ENCODE data around the gene IFNA21. TPM values are rescaled to one million over a fixed set of nuclear protein-coding genes. Genes with fewer than 3 reads are reported as not detected.
"Not testable (repeated sequence)": the region's sequence is repeated elsewhere in the genome, so short reads cannot be mapped to it uniquely, and the experiment has no call there.

The IFNA21 gene
- polyA plus RNA-seq (ENCODE audit: insufficient read length): not detected
- long read RNA-seq, donor 1: 0 reads
- long read RNA-seq, donor 2: 0 reads
- long read RNA-seq, donor 3: 0 reads
- long read RNA-seq, donor 4: 0 reads
- long read RNA-seq, donor 5: 0 reads
- long read RNA-seq, donor 6: 0 reads
- long read RNA-seq, donor 7: 0 reads
- long read RNA-seq, donor 8: 0 reads

DNA sequence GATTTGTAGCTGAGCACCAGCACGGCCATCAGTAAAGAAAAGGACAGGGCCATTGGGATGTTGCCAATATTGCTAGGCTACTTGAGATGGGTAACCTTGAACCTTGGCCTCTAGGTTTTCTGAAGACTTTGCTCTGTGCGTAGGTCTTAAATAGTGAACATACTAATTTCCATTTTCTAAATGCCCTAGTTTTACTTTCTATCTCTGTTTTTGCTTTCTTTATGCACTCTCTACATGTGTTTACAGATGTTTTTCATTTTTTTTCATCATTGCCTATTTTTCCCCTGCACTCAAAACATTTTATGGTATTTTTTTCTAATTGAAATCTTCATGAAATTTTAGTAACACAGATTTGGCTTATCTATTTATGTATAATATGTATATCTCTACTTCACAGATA is at the start of gene IFNA21:
Gene IFNA21, minus strand, starts transcription at position 101 of the 400 bp plus-strand sequence. Its CDS starts 48 bp downstream, at position 53.
- DNase-seq: not testable (repeated sequence)

DNA sequence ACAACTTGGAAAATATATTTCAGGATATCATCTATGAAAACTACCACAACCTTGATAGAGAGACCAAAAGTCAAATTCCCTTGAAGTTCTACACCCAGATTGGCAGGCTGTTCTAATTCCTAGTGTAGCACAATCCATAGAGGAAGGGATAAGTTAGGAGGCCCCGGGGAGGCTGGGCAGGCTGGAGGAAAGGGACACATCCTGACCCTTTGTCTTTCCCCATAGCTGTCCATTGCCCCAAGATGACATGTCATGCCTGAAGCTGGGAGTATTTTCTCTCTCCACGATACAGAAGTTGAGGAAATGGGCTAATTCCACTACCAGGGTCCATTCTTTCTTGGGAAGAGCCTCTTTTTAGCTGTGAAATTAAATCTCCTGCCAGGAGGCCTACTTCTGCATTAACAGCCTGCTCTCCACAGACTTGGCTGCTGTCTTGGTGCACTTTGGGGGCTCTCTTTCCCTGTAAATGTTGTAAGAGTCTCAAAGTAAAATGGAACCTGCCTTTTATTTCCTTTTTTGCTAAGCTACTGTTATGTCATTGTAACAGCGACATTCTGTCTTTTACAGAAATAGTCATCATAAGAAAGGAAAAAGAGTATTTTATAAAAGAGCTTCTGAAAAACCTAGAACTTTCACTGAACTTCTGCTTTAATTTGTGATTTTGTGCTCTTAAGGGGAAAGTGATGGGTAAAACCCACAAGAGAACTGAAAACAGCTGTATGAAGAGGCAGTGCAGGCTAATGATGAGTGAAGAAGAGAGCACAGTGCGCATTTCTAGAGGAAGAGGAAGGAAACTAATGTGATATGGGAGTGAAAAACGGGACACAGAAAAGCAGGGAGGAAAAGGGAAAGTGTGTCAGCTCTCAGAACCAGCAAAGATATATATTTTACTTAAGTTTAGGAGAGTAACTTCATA is 47.2 kb upstream of the IFNA21 start:
- DNase-seq: not testable (repeated sequence)

- DNase-seq: not testable (repeated sequence)
These were observed 45.7 kb upstream of the IFNA21 start for GRCh38 chr9:21212160-21212559.

DNA sequence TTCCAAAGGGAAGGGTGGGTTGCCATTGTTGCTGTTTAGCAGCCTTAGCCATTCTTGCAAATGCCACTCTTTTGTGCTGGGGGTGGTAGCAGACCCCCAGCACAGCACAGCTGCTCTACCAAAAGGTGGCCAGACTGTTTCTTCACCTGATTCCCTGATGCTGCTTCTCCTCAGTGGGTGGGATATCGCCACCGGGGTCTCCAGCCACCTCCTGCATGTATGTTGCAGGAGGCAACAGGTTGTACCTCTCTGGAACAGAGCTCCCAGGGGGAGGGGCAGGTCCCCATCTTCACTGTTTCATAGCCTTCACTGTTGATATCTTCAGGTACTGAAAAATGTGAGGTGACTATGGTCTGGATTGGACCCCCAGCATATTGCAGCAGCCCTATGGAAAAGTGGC is 44.3 kb upstream of the IFNA21 start:
- DNase-seq: not testable (repeated sequence)

- no peak for DNase-seq
These were observed 43.9 kb upstream of the IFNA21 start for GRCh38 chr9:21210311-21210710.

- not testable (repeated sequence) for DNase-seq
These were observed 40.6 kb upstream of the IFNA21 start, which contains the start of gene IFNA10 for GRCh38 chr9:21207043-21207442. IFNA10 (minus strand) TSS chr9:21207143; CDS start chr9:21207097, 46 bp downstream.

- DNase-seq: no peak
These were observed 38.7 kb upstream of the IFNA21 start for GRCh38 chr9:21205204-21205603.

DNA sequence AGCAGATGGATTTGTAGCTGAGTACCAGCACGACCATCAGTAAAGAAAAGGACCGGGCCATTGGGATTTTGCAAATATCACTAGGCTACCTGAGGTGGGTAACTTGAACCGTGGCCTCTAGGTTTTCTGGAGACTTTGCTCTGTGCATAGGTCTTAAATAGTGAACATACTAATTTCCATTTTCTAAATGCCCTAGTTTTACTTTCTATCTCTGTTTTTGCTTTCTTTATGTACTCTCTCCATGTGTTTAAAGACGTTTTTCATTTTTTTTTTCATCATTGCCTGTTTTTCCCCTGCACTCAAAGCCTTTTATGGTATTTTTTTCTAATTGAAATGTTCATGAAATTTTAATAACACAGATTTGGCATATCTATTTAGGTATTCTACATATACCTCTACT is 35.6 kb upstream of the IFNA21 start, which contains the start of gene IFNA7:
Gene IFNA7, minus strand, starts transcription at position 101 of the 400 bp plus-strand sequence. Its CDS starts 40 bp downstream, at position 61.
- not testable (repeated sequence) for DNase-seq

GRCh38 chr9:21194867-21195776 is 28.7 kb upstream of the IFNA21 start:
- peak; percentile 6 for DNase-seq

DNA sequence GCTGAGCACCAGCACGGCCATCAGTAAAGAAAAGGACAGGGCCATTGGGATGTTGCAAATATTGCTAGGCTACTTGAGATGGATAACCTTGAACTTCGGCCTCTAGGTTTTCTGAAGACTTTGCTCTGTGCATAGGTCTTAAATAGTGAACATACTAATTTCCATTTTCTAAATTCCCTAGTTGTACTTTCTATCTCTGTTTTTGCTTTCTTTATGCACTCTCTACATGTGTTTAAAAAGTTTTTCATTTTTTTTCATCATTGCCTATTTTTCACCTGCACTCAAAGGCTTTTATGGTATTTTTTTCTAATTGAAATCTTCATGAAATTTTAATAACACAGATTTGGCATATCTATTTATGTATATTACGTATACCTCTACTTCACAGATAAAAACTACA is 21.0 kb upstream of the IFNA21 start, which contains the start of gene IFNA4:
Gene IFNA4, minus strand, starts transcription at position 101 of the 400 bp plus-strand sequence. Its CDS starts 56 bp downstream, at position 45.
- DNase-seq: not testable (repeated sequence)

GRCh38 chr9:21182810-21183736 is 16.6 kb upstream of the IFNA21 start:
- not testable (repeated sequence) for DNase-seq

DNA sequence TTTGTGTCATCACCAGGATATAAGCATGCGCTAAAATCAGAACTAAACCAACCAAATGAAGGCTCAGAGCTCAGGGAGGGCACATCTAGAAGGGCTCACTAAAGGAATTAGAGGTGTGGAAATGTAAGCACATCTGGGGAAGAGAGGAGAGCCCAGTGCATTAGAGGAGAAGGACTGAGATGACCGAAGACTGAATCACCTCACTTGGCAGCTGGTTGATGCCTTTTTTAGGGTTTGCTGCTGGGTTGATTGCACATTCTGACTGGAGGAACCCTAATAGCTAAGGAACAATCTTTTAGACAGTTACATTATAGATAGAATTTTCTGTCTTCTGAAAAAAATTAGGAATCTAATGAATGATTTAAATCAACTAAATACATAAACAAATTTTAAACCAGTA is 8.2 kb upstream of the IFNA21 start:
- no peak for DNase-seq

DNA sequence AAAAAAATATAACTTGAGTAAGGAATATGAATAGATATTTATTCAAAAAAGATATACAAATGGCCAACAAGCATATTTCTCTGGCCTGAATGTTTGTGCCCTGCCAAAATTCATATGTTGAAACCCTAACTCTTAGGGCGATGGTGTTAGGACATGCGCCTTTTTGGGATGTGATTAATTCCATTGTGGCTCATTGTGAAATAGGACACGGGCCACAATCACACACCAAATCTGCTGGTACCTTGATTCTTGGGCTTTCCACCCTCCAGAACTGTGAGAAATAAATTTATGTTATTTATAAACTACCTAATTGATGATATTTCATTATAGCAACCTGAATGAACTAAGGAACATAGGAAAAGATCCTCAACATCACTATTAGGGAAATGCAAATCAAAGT is 5.7 kb upstream of the IFNA21 start:
- no peak for DNase-seq

- DNase-seq: no peak
These were observed 4.9 kb upstream of the IFNA21 start for GRCh38 chr9:21171351-21171750.

GRCh38 chr9:21165516-21165915 is 944 bp downstream of the IFNA21 start:
- no peak for DNase-seq

DNA sequence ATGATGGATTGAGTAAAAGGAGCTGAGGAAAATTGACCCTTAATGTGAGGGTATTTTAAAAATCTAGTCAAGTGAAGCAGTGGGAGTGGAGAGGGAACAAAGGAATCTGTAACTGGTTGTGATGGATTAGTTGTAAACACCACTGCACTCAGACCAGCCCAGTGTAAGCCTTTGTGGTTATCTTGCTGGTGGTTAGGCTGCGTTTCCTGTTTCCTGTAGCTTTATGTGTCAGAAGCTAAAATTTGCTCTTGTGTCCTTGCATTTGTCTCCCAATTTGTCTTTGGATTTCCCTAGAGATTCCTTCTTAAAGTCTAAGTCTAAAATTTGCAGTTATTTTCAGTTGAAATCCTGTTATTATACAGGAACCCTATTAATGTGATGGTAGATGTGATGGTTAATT is 6.3 kb downstream of the IFNA21 start:
- no peak for DNase-seq

DNA sequence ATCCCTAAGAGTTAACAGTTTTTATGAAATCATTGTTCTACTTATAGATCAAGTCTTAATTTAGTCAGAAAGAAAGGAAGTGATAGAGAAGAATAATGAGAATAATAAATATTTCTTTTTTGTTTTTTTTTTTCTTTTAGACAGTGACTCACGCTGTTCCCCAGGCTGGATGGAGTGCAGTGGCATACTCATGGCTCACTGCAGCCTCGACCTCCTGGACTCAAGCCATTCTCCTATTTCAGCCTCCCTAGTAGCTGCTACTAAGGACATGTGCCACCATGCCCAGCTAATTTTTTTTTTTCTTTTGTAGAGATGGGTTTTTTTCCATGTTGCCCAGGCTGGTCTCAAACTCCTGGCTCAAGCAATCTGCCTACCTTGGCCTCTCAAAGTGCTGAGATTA is 11.0 kb downstream of the IFNA21 start:
- no peak for DNase-seq

GRCh38 chr9:21154018-21154608 is 12.3 kb downstream of the IFNA21 start:
- no peak for DNase-seq

- DNase-seq: no peak
These were observed 13.0 kb downstream of the IFNA21 start for GRCh38 chr9:21153336-21154017.

- DNase-seq: no peak
These were observed 21.9 kb downstream of the IFNA21 start for GRCh38 chr9:21144603-21145002.
